ENCODE measurements around the gene RSPO3.
"Not testable (repeated sequence)": the region's sequence is repeated elsewhere in the genome, so short reads cannot be mapped to it uniquely, and the experiment has no call there.

Gene RSPO3

GRCh38 chr6:127206531-127207095, 88.1 kb downstream of the RSPO3 start:
- DNase-seq (ENCODE audit: low read depth), result no peak

GRCh38 chr6:127207591-127208120, 89.2 kb downstream of the RSPO3 start:
- no peak for DNase-seq (ENCODE audit: low read depth)

GRCh38 chr6:127210725-127211124, 92.3 kb downstream of the RSPO3 start:
- no peak for DNase-seq (ENCODE audit: low read depth)

GRCh38 chr6:127212376-127212775, 93.9 kb downstream of the RSPO3 start:
- DNase-seq (ENCODE audit: low read depth), result no peak

GRCh38 chr6:127214032-127214431, 95.6 kb downstream of the RSPO3 start:
- DNase-seq (ENCODE audit: low read depth), result not testable (repeated sequence)

- not testable (repeated sequence) for DNase-seq (ENCODE audit: low read depth)
Measured at GRCh38 chr6:127214531-127214930, 96.1 kb downstream of the RSPO3 start.

GRCh38 chr6:127215931-127216330, 97.5 kb downstream of the RSPO3 start:
- no peak for DNase-seq (ENCODE audit: low read depth)

- no peak for DNase-seq (ENCODE audit: low read depth)
Measured at GRCh38 chr6:127216810-127217789, 98.6 kb downstream of the RSPO3 start.

- DNase-seq (ENCODE audit: low read depth), result no peak
Measured at GRCh38 chr6:127219869-127220268, 101.4 kb downstream of the RSPO3 start.

- DNase-seq (ENCODE audit: low read depth), result no peak
Measured at GRCh38 chr6:127221201-127221600, 102.7 kb downstream of the RSPO3 start.

GRCh38 chr6:127222418-127222817, 103.9 kb downstream of the RSPO3 start:
- no peak for DNase-seq (ENCODE audit: low read depth)

GRCh38 chr6:127225497-127225896, 107.0 kb downstream of the RSPO3 start:
- no peak for DNase-seq (ENCODE audit: low read depth)

GRCh38 chr6:127233819-127234218, 115.3 kb downstream of the RSPO3 start:
- not testable (repeated sequence) for DNase-seq (ENCODE audit: low read depth)

GRCh38 chr6:127243501-127243900, 125.0 kb downstream of the RSPO3 start:
- no peak for DNase-seq (ENCODE audit: low read depth)
